Neural cell (in vitro differentiated cells): Measurements from ENCODE around the gene SNUPN. TPM values are rescaled to one million over a fixed set of nuclear protein-coding genes. Genes with fewer than 3 reads are reported as not detected.
"Not testable (repeated sequence)": the region's sequence is repeated elsewhere in the genome, so short reads cannot be mapped to it uniquely, and the experiment has no call there.

Source experiments
- H2AFZ ChIP-seq: fragments of 200-600, 300-800 bp; sonication (generic), shearing (Covaris generic); 2 replicates; pipeline ENCODE4 v1.6.0; 2014; ENCODE audit warnings: low read depth, mild to moderate bottlenecking, antibody characterized with exemption, low read length, moderate library complexity
- H3F3A ChIP-seq: fragments of 200-600 bp; shearing (Covaris generic); 2 replicates; pipeline ENCODE4 v1.6.1; 2016; ENCODE audit warnings: mild to moderate bottlenecking, moderate library complexity, mixed read lengths, antibody characterized with exemption, low read length; ENCODE audit not compliant: insufficient read depth, poor library complexity, severe bottlenecking
- H3K27ac ChIP-seq: fragments of 200-600, 300-800 bp; sonication (generic), shearing (Covaris generic); 2 replicates; pipeline ENCODE4 v1.5.1; 2014; ENCODE audit warnings: mild to moderate bottlenecking, low read length, moderate library complexity
- H3K27me3 ChIP-seq: fragments of 300-800, 200-600 bp; sonication (generic), shearing (Covaris generic); 2 replicates; pipeline ENCODE4 v1.6.0; 2014; ENCODE audit warnings: mild to moderate bottlenecking, low read depth, low read length, moderate library complexity; ENCODE audit not compliant: insufficient read depth
- H3K36me3 ChIP-seq: fragments of 300-800, 200-600 bp; sonication (generic), shearing (Covaris generic); 2 replicates; pipeline ENCODE4 v1.5.1; 2014; ENCODE audit warnings: mild to moderate bottlenecking, antibody characterized with exemption, low read length, moderate library complexity; ENCODE audit not compliant: insufficient read depth
- H3K4me2 ChIP-seq: fragments of 300-800, 200-600 bp; sonication (generic), shearing (Covaris generic); 2 replicates; pipeline ENCODE4 v1.6.0; 2014; ENCODE audit warnings: mild to moderate bottlenecking, low read length
- H3K4me3 ChIP-seq: fragments of 300-800, 200-600 bp; sonication (generic), shearing (Covaris generic); 2 replicates; pipeline ENCODE4 v1.5.1; 2014; ENCODE audit warnings: mild to moderate bottlenecking, low read length, moderate library complexity
- H3K79me2 ChIP-seq: fragments of 200-600 bp; shearing (Covaris generic); replicated peaks from 2 replicates; pipeline ENCODE4 v1.6.0; 2014; ENCODE audit warnings: mild to moderate bottlenecking, low read length, moderate library complexity; ENCODE audit not compliant: insufficient read depth
- H3K9ac ChIP-seq: fragments of 300-800, 200-600 bp; sonication (generic), shearing (Covaris generic); 2 replicates; pipeline ENCODE4 v1.6.1; 2016; ENCODE audit warnings: mild to moderate bottlenecking, low read length, mixed read lengths
- H3K9me2 ChIP-seq: fragments of 200-600 bp; shearing (Covaris generic); 2 replicates; pipeline ENCODE4 v1.6.1; 2016; ENCODE audit warnings: mild to moderate bottlenecking, low read length, mixed read lengths; ENCODE audit not compliant: insufficient read depth
- H3K9me3 ChIP-seq: fragments of 200-600, 300-800 bp; sonication (generic), shearing (Covaris generic); 2 replicates; pipeline ENCODE4 v1.6.1; 2016; ENCODE audit warnings: mild to moderate bottlenecking, mixed run types, low read length, moderate library complexity, mixed read lengths
- H4K20me1 ChIP-seq: fragments of 200-600 bp; shearing (Covaris generic); 2 replicates; pipeline ENCODE4 v1.6.1; 2016; ENCODE audit warnings: mild to moderate bottlenecking, mixed run types; ENCODE audit not compliant: insufficient read depth
- EP300 ChIP-seq: fragments of 450-650 bp; conservative IDR thresholded peaks from 2 replicates; pipeline ENCODE4 v1.6.1; 2014; ENCODE audit warnings: antibody characterized with exemption, mild to moderate bottlenecking, moderate library complexity; ENCODE audit not compliant: poor library complexity, severe bottlenecking
- EZH2 ChIP-seq: fragments of 200-600, 300-800 bp; shearing (Covaris generic), sonication (generic); IDR thresholded peaks from 2 replicates; pipeline ENCODE4 v1.6.1; 2014; ENCODE audit warnings: antibody characterized with exemption, low read length, borderline replicate concordance, mild to moderate bottlenecking; ENCODE audit not compliant: insufficient read depth, poor library complexity, severe bottlenecking
- MXI1 ChIP-seq: fragments of 450-650 bp; conservative IDR thresholded peaks from 2 replicates; pipeline ENCODE4 v1.6.1; 2014; ENCODE audit warnings: antibody characterized with exemption, mild to moderate bottlenecking; ENCODE audit not compliant: poor library complexity, severe bottlenecking
- POLR2AphosphoS5 ChIP-seq: IDR thresholded peaks from 2 replicates; pipeline ENCODE4 v1.6.1; 2012
- RAD21 ChIP-seq: fragments of 450-650 bp; conservative IDR thresholded peaks from 2 replicates; pipeline ENCODE4 v1.6.1; 2014; ENCODE audit warnings: antibody characterized with exemption, mild to moderate bottlenecking, moderate library complexity
- SMC3 ChIP-seq: fragments of 450-650 bp; conservative IDR thresholded peaks from 2 replicates; pipeline ENCODE4 v1.6.1; 2014; ENCODE audit warnings: antibody characterized with exemption, mild to moderate bottlenecking, moderate library complexity; ENCODE audit not compliant: poor library complexity
- TAF1 ChIP-seq: IDR thresholded peaks from 2 replicates; pipeline ENCODE4 v1.6.1; 2012; ENCODE audit warnings: low read depth
- polyA plus RNA-seq: library from polyadenylated mRNA; depleted of rRNA; stranded (reverse); fragments of >200 nt; gene quantifications from 2 replicates; pipeline ENCODE4 v1.2.3, GENCODE V29; 2014
- TF ChIP-seq, protein P1 (sequence below): fragments of 450-650 bp; IDR thresholded peaks from 2 replicates; pipeline ENCODE4 v1.5.1; 2014; ENCODE audit warnings: antibody characterized with exemption, mild to moderate bottlenecking, moderate library complexity; ENCODE audit not compliant: poor library complexity, severe bottlenecking
- TF ChIP-seq, protein P2 (sequence below): IDR thresholded peaks from 2 replicates; pipeline ENCODE4 v1.6.1; 2012; ENCODE audit warnings: borderline replicate concordance

The SNUPN gene
- polyA plus RNA-seq, 1 donor from 2014 or later = 19.0 TPM

DNA sequence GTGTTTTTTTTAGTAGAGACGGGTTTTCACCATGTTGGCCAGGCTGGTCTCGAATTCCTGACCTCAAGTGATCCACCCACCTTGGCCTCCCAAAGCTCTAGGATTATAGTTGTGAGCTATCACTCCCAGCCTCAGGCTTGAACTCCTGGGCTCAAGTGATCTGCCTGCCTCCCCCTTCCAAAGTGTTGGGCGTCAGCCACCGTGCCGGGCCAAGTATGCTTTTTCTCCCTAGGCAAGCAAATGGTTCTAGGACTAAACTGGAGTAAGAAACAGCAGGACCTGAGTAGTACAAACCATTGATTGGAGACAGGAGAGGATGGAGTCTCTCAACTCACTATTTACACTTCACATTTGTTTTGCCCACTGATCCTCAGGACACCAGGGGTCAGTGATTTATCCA lies 41.8 kb downstream of the SNUPN start:
- no peak overlapping the region for H3K4me3 ChIP-seq
- no peak overlapping the region for H3K4me2 ChIP-seq
- H3K27me3 ChIP-seq = no peaks in the 10 kb centered on the region
- no peak overlapping the region for H3K9ac ChIP-seq
- H4K20me1 ChIP-seq = no peaks in the 10 kb centered on the region
- no peak overlapping the region for H2AFZ ChIP-seq
- no peaks in the 10 kb centered on the region for H3K79me2 ChIP-seq
- H3F3A ChIP-seq = peaks cover 4% of the 10 kb centered on the region
- no peaks in the 10 kb centered on the region for H3K9me3 ChIP-seq
- H3K36me3 ChIP-seq = no peaks in the 10 kb centered on the region
- no peaks in the 10 kb centered on the region for H3K9me2 ChIP-seq
- TF ChIP-seq EP300 (no peak), RAD21 (no peak), EZH2 (no peak), MXI1 (no peak), SMC3 (no peak), TAF1 (no peak), POLR2AphosphoS5 (no peak)
- TF ChIP-seq, protein P1, sequence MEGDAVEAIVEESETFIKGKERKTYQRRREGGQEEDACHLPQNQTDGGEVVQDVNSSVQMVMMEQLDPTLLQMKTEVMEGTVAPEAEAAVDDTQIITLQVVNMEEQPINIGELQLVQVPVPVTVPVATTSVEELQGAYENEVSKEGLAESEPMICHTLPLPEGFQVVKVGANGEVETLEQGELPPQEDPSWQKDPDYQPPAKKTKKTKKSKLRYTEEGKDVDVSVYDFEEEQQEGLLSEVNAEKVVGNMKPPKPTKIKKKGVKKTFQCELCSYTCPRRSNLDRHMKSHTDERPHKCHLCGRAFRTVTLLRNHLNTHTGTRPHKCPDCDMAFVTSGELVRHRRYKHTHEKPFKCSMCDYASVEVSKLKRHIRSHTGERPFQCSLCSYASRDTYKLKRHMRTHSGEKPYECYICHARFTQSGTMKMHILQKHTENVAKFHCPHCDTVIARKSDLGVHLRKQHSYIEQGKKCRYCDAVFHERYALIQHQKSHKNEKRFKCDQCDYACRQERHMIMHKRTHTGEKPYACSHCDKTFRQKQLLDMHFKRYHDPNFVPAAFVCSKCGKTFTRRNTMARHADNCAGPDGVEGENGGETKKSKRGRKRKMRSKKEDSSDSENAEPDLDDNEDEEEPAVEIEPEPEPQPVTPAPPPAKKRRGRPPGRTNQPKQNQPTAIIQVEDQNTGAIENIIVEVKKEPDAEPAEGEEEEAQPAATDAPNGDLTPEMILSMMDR = no peak
- TF ChIP-seq, protein P2, sequence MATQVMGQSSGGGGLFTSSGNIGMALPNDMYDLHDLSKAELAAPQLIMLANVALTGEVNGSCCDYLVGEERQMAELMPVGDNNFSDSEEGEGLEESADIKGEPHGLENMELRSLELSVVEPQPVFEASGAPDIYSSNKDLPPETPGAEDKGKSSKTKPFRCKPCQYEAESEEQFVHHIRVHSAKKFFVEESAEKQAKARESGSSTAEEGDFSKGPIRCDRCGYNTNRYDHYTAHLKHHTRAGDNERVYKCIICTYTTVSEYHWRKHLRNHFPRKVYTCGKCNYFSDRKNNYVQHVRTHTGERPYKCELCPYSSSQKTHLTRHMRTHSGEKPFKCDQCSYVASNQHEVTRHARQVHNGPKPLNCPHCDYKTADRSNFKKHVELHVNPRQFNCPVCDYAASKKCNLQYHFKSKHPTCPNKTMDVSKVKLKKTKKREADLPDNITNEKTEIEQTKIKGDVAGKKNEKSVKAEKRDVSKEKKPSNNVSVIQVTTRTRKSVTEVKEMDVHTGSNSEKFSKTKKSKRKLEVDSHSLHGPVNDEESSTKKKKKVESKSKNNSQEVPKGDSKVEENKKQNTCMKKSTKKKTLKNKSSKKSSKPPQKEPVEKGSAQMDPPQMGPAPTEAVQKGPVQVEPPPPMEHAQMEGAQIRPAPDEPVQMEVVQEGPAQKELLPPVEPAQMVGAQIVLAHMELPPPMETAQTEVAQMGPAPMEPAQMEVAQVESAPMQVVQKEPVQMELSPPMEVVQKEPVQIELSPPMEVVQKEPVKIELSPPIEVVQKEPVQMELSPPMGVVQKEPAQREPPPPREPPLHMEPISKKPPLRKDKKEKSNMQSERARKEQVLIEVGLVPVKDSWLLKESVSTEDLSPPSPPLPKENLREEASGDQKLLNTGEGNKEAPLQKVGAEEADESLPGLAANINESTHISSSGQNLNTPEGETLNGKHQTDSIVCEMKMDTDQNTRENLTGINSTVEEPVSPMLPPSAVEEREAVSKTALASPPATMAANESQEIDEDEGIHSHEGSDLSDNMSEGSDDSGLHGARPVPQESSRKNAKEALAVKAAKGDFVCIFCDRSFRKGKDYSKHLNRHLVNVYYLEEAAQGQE = no peak
- H3K27ac ChIP-seq = no peak overlapping the region

DNA sequence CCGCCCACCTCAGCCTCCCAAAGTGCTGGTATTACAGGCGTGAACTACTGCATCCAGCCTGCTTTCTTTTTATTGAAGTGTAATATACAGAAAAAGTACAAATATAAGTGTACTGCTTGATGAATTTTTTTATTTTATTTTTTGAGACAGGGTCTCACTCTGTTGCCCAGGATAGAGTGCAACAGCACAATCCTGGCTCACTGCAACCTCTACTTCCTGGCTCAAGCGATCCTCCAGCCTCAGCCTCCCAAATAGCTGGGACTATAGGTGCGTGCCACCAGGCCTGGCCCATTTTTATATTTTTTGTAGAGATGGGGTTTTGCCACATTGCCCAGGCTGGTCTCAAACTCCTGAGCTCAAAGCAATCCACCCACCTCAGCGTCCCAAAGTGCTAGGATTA lies 42.6 kb downstream of the SNUPN start:
- not testable (repeated sequence) for H4K20me1 ChIP-seq, H3K36me3 ChIP-seq, H3K27ac ChIP-seq, H3K79me2 ChIP-seq, H3K4me2 ChIP-seq, H3K9ac ChIP-seq, H2AFZ ChIP-seq, H3K9me3 ChIP-seq, H3K27me3 ChIP-seq, H3F3A ChIP-seq, H3K4me3 ChIP-seq, H3K9me2 ChIP-seq
